HUES6 (cell line): ENCODE data around the gene NDUFB3.
"Not testable (repeated sequence)": the region's sequence is repeated elsewhere in the genome, so short reads cannot be mapped to it uniquely, and the experiment has no call there.

Source experiments
- H3K27ac ChIP-seq: 2 replicates; pipeline ENCODE4 v1.7.0; 2013; ENCODE audit warnings: low read depth, mild to moderate bottlenecking, low read length, inconsistent platforms
- H3K27me3 ChIP-seq: 2 replicates; pipeline ENCODE4 v1.6.1; 2013; ENCODE audit warnings: low read length; ENCODE audit not compliant: control insufficient read depth, insufficient read depth
- H3K36me3 ChIP-seq: 2 replicates; pipeline ENCODE4 v1.6.1; 2013; ENCODE audit warnings: low read length; ENCODE audit not compliant: control insufficient read depth, insufficient read depth
- H3K4me1 ChIP-seq: 2 replicates; pipeline ENCODE4 v1.6.1; 2013; ENCODE audit warnings: low read length; ENCODE audit not compliant: control insufficient read depth, insufficient read depth
- H3K4me3 ChIP-seq: 2 replicates; pipeline ENCODE4 v1.5.1; 2013; ENCODE audit warnings: low read depth, low read length
- H3K9ac ChIP-seq: one replicate; pipeline ENCODE4 v1.6.1; 2013; ENCODE audit warnings: mild to moderate bottlenecking, low read length
- H3K9me3 ChIP-seq: 2 replicates; pipeline ENCODE4 v1.6.1; 2013; ENCODE audit warnings: low read depth, low read length; ENCODE audit not compliant: control insufficient read depth, insufficient read depth

NDUFB3 gene

GRCh38 chr2:201071479-201072200, at the start of gene NDUFB3, which contains the start of gene HYCC2:
TSS of gene NDUFB3 (plus strand) at chr2:201072001. CDS start at chr2:201078883, 6,882 bp downstream.
TSS of gene HYCC2 (minus strand) at chr2:201071671. CDS start at chr2:201024009, 47,662 bp downstream.
- Histone ChIP-seq H3K4me1 (peaks cover 7% of the 10 kb centered on the region; the same call in 1 of the 2 replicates), H3K27ac (peak within 1 kb of the TSS; percentile 96), H3K9ac (peak within 1 kb of the TSS; percentile 92), H3K4me3 (peak within 1 kb of the TSS; percentile 82), H3K36me3 (no peaks in the 10 kb centered on the region), H3K9me3 (no peaks in the 10 kb centered on the region), H3K27me3 (no peaks in the 10 kb centered on the region)

- no peak overlapping the region for H3K27ac ChIP-seq
- H3K4me1 ChIP-seq, result no peaks in the 10 kb centered on the region
- H3K36me3 ChIP-seq, result no peaks in the 10 kb centered on the region
- H3K9ac ChIP-seq, result no peak overlapping the region
- H3K9me3 ChIP-seq, result no peaks in the 10 kb centered on the region; the same call in 1 of the 2 replicates
- H3K27me3 ChIP-seq, result no peaks in the 10 kb centered on the region
- no peak overlapping the region for H3K4me3 ChIP-seq
Observed at GRCh38 chr2:201024518-201024917, 47.3 kb upstream of the NDUFB3 start.

GRCh38 chr2:201034355-201034754, 37.4 kb upstream of the NDUFB3 start:
- not testable (repeated sequence) for H3K27ac ChIP-seq, H3K4me3 ChIP-seq, H3K27me3 ChIP-seq, H3K36me3 ChIP-seq, H3K4me1 ChIP-seq, H3K9ac ChIP-seq, H3K9me3 ChIP-seq

- H3K27ac ChIP-seq, H3K9ac ChIP-seq, H3K4me3 ChIP-seq, H3K4me1 ChIP-seq, H3K27me3 ChIP-seq, H3K36me3 ChIP-seq, H3K9me3 ChIP-seq: not testable (repeated sequence)
Observed at GRCh38 chr2:201038361-201038760, 33.4 kb upstream of the NDUFB3 start.

GRCh38 chr2:201038855-201039254, 32.9 kb upstream of the NDUFB3 start:
- H3K27me3 ChIP-seq, result no peaks in the 10 kb centered on the region
- H3K4me1 ChIP-seq, result no peaks in the 10 kb centered on the region
- no peaks in the 10 kb centered on the region for H3K36me3 ChIP-seq
- no peak overlapping the region for H3K27ac ChIP-seq
- no peak overlapping the region for H3K9ac ChIP-seq
- no peak overlapping the region for H3K4me3 ChIP-seq
- H3K9me3 ChIP-seq, result no peaks in the 10 kb centered on the region

GRCh38 chr2:201040867-201041628, 30.8 kb upstream of the NDUFB3 start:
- H3K36me3 ChIP-seq, result peaks cover 5% of the 10 kb centered on the region; the same call in 1 of the 2 replicates
- no peaks in the 10 kb centered on the region for H3K9me3 ChIP-seq
- H3K27ac ChIP-seq, result no peak overlapping the region
- no peaks in the 10 kb centered on the region for H3K27me3 ChIP-seq
- no peaks in the 10 kb centered on the region for H3K4me1 ChIP-seq
- no peak overlapping the region for H3K4me3 ChIP-seq
- H3K9ac ChIP-seq, result no peak overlapping the region

GRCh38 chr2:201042451-201042850, 29.4 kb upstream of the NDUFB3 start:
- not testable (repeated sequence) for H3K4me3 ChIP-seq, H3K4me1 ChIP-seq, H3K36me3 ChIP-seq, H3K9me3 ChIP-seq, H3K27ac ChIP-seq, H3K9ac ChIP-seq, H3K27me3 ChIP-seq

GRCh38 chr2:201043050-201043449, 28.8 kb upstream of the NDUFB3 start:
- not testable (repeated sequence) for H3K4me1 ChIP-seq, H3K27me3 ChIP-seq, H3K9ac ChIP-seq

GRCh38 chr2:201046881-201047280, 24.9 kb upstream of the NDUFB3 start:
- H3K27me3 ChIP-seq, result no peaks in the 10 kb centered on the region
- no peaks in the 10 kb centered on the region for H3K4me1 ChIP-seq
- H3K27ac ChIP-seq, result no peak overlapping the region
- H3K9me3 ChIP-seq, result no peaks in the 10 kb centered on the region; the same call in 1 of the 2 replicates
- peaks cover 5% of the 10 kb centered on the region; the same call in 1 of the 2 replicates for H3K36me3 ChIP-seq
- H3K4me3 ChIP-seq, result no peak overlapping the region
- no peak overlapping the region for H3K9ac ChIP-seq

More at GRCh38 chr2:201043050-201043449, 28.8 kb upstream of the NDUFB3 start:
- H3K27ac ChIP-seq, H3K36me3 ChIP-seq, H3K9me3 ChIP-seq, H3K4me3 ChIP-seq: not testable (repeated sequence)

GRCh38 chr2:201049455-201049854, 22.3 kb upstream of the NDUFB3 start:
- no peak overlapping the region for H3K27ac ChIP-seq
- H3K27me3 ChIP-seq, result no peaks in the 10 kb centered on the region
- no peaks in the 10 kb centered on the region; the same call in 1 of the 2 replicates for H3K9me3 ChIP-seq
- H3K36me3 ChIP-seq, result no peaks in the 10 kb centered on the region
- no peak overlapping the region for H3K9ac ChIP-seq
- no peaks in the 10 kb centered on the region for H3K4me1 ChIP-seq
- H3K4me3 ChIP-seq, result no peak overlapping the region

GRCh38 chr2:201057087-201057521, 14.7 kb upstream of the NDUFB3 start:
- H3K9me3 ChIP-seq, result no peaks in the 10 kb centered on the region
- no peaks in the 10 kb centered on the region for H3K36me3 ChIP-seq
- H3K4me1 ChIP-seq, result no peaks in the 10 kb centered on the region; the same call in 1 of the 2 replicates
- no peaks in the 10 kb centered on the region for H3K27me3 ChIP-seq
- no peak overlapping the region for H3K4me3 ChIP-seq
- H3K9ac ChIP-seq, result no peak overlapping the region
- no peak overlapping the region for H3K27ac ChIP-seq
